GM12874 (cell line): ENCODE data around the gene OTOA.

ENCODE experiments used
- CTCF ChIP-seq: IDR thresholded peaks from 2 replicates; pipeline ENCODE4 v1.5.1; 2011; ENCODE audit warnings: low read depth, mild to moderate bottlenecking, control low read depth, low read length, moderate library complexity; ENCODE audit not compliant: insufficient read depth

OTOA gene

GRCh38 chr16:21727344-21727743 is 63.6 kb downstream of the OTOA start:
- no peak for TF ChIP-seq CTCF

GRCh38 chr16:21801538-21802374 is 138.0 kb downstream of the OTOA start:
- TF ChIP-seq CTCF: peak; percentile 25; the same call in 1 of the 2 replicates
